C4-2B (cell line): ENCODE data around the gene ACADS.

ENCODE experiments used
- CTCF ChIP-seq: fragments of 450-650 bp; conservative IDR thresholded peaks from 2 replicates; pipeline ENCODE4 v1.5.1; 2017; ENCODE audit warnings: mild to moderate bottlenecking
- ZFX ChIP-seq: fragments of 450-650 bp; IDR thresholded peaks from 2 replicates; pipeline ENCODE4 v1.6.1; 2017

GRCh38 chr12:120722784-120723183 lies 2.8 kb upstream of the ACADS start:
- no peak for TF ChIP-seq CTCF
- no peak for TF ChIP-seq ZFX
